Testis (tissue), 3 donors: Measurements from ENCODE around the gene SH3RF3. TPM values are rescaled to one million over a fixed set of nuclear protein-coding genes. Genes with fewer than 3 reads are reported as not detected.
"Not testable (repeated sequence)": the region's sequence is repeated elsewhere in the genome, so short reads cannot be mapped to it uniquely, and the experiment has no call there.

Experiments
- DNase-seq: peaks from one replicate; pipeline ENCODE4 v3.0.0-alpha.2; 2019
- H3K27ac ChIP-seq, 2 donors: fragments of 200-600 bp; sonication (generic); one replicate each; pipeline ENCODE4 v1.5.1; 2019
- H3K27me3 ChIP-seq: fragments of 200-600 bp; sonication (generic); one replicate; pipeline ENCODE4 v1.5.1; 2019
- H3K36me3 ChIP-seq: fragments of 200-600 bp; sonication (generic); one replicate; pipeline ENCODE4 v1.5.1; 2017; ENCODE audit warnings: low read depth; ENCODE audit errors: missing control alignments
- H3K4me1 ChIP-seq: fragments of 200-600 bp; sonication (generic); one replicate; pipeline ENCODE4 v1.5.1; 2019
- H3K4me3 ChIP-seq, 2 donors: fragments of 200-600 bp; sonication (generic); one replicate each; pipeline ENCODE4 v1.5.1; 2017 to 2019
- H3K9me3 ChIP-seq: fragments of 200-600 bp; sonication (generic); one replicate; pipeline ENCODE4 v1.5.1; 2017
- CTCF ChIP-seq, 3 experiments: fragments of 450-650 bp in 2 of 3; fragments of 200-600 bp in 1 of 3; sonication (generic) in 1 of 3; IDR thresholded peaks; one replicate each; pipeline ENCODE4 v1.5.1; 2016 to 2019; ENCODE audit warnings: antibody characterized with exemption in 3 of 3, mild to moderate bottlenecking in 2 of 3, moderate library complexity in 1 of 3
- POLR2A ChIP-seq: fragments of 450-650 bp; IDR thresholded peaks from one replicate; pipeline ENCODE4 v1.6.1; 2017; ENCODE audit warnings: antibody characterized with exemption, mild to moderate bottlenecking, moderate library complexity
- WGBS, 2 donors: methylation state at CpG; one replicate each; pipeline ENCODE4 v1.1.5; 2018; 5-methylcytosine and 5-hydroxymethylcytosine counted together
- intact Hi-C: fragments of 100-400 bp; cut with DNase I; formaldehyde crosslinking; loops from one replicate; pipeline ENCODE4 v1.15.1; 2023; ENCODE audit warnings: low total_unique reads
- polyA plus RNA-seq: library from polyadenylated mRNA; stranded (reverse); fragments of 350-450 nt; fragmentation: Illumina TruSeq; extraction: RNeasy Lipid Tissue Mini Kit (QIAGEN cat#74804); gene quantifications from one replicate; pipeline ENCODE4 v1.2.3, GENCODE V29; 2014; ENCODE audit warnings: low read depth, low replicate concordance; ENCODE audit not compliant: insufficient read depth
- total RNA-seq, 2 donors: library from RNA; depleted of rRNA; stranded (reverse); fragments of >200 nt; gene quantifications; one replicate each; pipeline ENCODE4 v1.2.3, GENCODE V29; 2016

SH3RF3 gene
- total and polyA plus RNA-seq, 3 donors from 2014 or later: 9.3 to 20.1 (median 16.5) TPM

DNA sequence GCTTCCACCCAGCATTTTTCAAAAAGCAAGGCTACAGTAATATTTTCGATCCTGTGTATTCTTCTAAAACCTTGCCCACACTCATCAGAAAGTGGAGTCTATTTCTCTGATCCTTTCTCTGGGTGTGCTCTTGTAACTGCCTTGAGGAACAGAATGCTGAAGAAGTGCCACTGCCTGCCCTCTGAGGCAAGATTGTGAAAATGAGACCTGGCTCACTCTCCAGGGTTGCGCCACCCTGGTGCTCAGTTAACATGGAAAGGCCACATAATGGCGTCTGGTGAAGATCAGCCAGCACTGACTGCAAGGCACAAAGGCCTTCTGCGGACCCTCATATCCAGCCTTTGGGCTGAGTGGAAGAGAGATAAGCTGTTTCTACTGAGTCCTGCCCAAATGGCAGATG, 11.2 kb upstream of the SH3RF3 start:
- TF ChIP-seq POLR2A (no peak), CTCF (IDR thresholded peaks at IDR 0.05) (no peak)
- DNase-seq: no peak
- H3K27ac ChIP-seq: no peak overlapping the region
- 93 to 100% methylated on average over 4 of the region's 4 CpGs for WGBS, 2 donors
- no peaks in the 10 kb centered on the region for H3K27me3 ChIP-seq
- H3K36me3 ChIP-seq: no peaks in the 10 kb centered on the region
- H3K4me3 ChIP-seq: no peak overlapping the region
- intact Hi-C loops: no loop called here
- H3K4me1 ChIP-seq: no peaks in the 10 kb centered on the region
- no peaks in the 10 kb centered on the region for H3K9me3 ChIP-seq

- DNase-seq: no peak
- intact Hi-C loops: no loop called here
- H3K4me3 ChIP-seq: no peak overlapping the region
- TF ChIP-seq CTCF (IDR thresholded peaks at IDR 0.05) (no peak), POLR2A (no peak)
- no peaks in the 10 kb centered on the region for H3K9me3 ChIP-seq
- H3K27ac ChIP-seq: no peak overlapping the region
- H3K4me1 ChIP-seq: no peaks in the 10 kb centered on the region
- WGBS, 2 donors: 95 to 98% methylated on average over 9 of the region's 9 CpGs
- H3K36me3 ChIP-seq: no peaks in the 10 kb centered on the region
- H3K27me3 ChIP-seq: no peaks in the 10 kb centered on the region
Measured at GRCh38 chr2:109118321-109118720, 10.7 kb upstream of the SH3RF3 start.

DNA sequence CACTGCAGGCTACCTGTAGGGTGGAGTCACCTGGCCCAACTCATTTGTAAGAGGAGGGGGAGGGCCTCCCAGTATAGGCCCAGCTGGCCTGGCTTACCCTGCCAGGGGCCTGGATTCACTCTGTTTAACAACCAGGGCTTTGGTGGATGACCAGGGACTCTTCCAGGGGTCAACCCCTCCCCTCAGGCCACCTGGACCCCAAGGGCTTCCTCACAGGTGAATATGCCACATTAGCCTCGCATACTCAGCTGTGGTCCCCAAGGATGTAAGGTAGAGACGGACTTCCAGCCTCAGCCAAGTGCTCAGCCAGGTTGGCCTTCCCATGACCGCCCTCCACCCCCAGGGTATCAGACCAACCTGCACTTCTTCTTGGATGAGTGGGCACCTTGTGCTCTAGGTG, 8.8 kb upstream of the SH3RF3 start:
- DNase-seq: no peak
- 97 to 100% methylated on average over 1 to 3 of the region's 3 CpGs for WGBS, 2 donors
- H3K27me3 ChIP-seq: no peaks in the 10 kb centered on the region
- intact Hi-C loops: no loop called here
- H3K4me1 ChIP-seq: no peaks in the 10 kb centered on the region
- no peaks in the 10 kb centered on the region for H3K36me3 ChIP-seq
- H3K9me3 ChIP-seq: no peaks in the 10 kb centered on the region
- TF ChIP-seq POLR2A (no peak), CTCF (IDR thresholded peaks at IDR 0.05) (no peak)
- H3K27ac ChIP-seq: no peak overlapping the region
- no peak overlapping the region for H3K4me3 ChIP-seq

- H3K27me3 ChIP-seq, intact Hi-C loops, H3K27ac ChIP-seq: not testable (repeated sequence)
Measured at GRCh38 chr2:109120686-109121085, 8.3 kb upstream of the SH3RF3 start.

GRCh38 chr2:109123586-109124201, 5.3 kb upstream of the SH3RF3 start:
- TF ChIP-seq CTCF (IDR thresholded peaks at IDR 0.05) (no peak), POLR2A (no peak)
- intact Hi-C loops: no loop called here
- Histone ChIP-seq H3K27me3 (no peaks in the 10 kb centered on the region), H3K9me3 (no peaks in the 10 kb centered on the region), H3K4me1 (no peaks in the 10 kb centered on the region), H3K27ac (no peak overlapping the region), H3K4me3 (no peak overlapping the region), H3K36me3 (no peaks in the 10 kb centered on the region)
- 98 to 99% methylated on average over 4 of the region's 4 CpGs for WGBS, 2 donors
- DNase-seq: no peak

More at GRCh38 chr2:109120686-109121085, 8.3 kb upstream of the SH3RF3 start:
- H3K36me3 ChIP-seq, DNase-seq, H3K4me3 ChIP-seq, H3K4me1 ChIP-seq, H3K9me3 ChIP-seq: not testable (repeated sequence)
- 90 to 95% methylated on average over 9 to 10 of the region's 10 CpGs for WGBS, 2 donors
